ENCODE measurements around the gene S100A10.

DNA sequence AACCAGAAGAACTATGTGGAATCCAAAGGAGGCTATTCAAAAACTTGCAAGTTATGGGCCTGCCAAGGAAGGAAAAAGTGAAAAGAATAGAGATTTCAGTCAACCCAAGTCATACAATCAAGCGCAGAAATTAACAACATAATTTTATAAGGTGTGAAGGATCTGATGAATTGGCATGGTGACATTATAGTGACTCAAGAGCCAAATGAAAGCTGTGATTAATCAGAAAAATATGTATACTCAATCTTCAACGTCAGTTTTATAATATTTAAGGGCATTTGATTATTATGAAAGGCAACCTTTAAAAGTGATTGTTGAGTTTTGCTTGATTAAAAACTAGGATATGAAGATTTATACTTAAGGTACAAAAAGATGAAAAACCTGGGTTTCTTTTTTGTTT lies 46.5 kb downstream of the S100A10 start:
- TF ChIP-seq CTCF (IDR thresholded peaks at IDR 0.05 in 8 of 11, conservative IDR thresholded peaks at IDR 0.05 in 3 of 11), result no peak
- no peak for TF ChIP-seq POLR2A (IDR thresholded peaks at IDR 0.05)
- no peak for TF ChIP-seq POLR2AphosphoS5 (IDR thresholded peaks at IDR 0.05)
